B cell (primary cell): ENCODE measurements around the gene GLCE. TPM values are rescaled to one million over a fixed set of nuclear protein-coding genes. Genes with fewer than 3 reads are reported as not detected.

Experiments
- ATAC-seq: fragments of 200-7000 bp; cut with Tn5 transposase; one replicate; pipeline ENCODE4 v1.10.0; 2021; ENCODE audit warnings: low read depth, mild to moderate bottlenecking, moderate number of reproducible peaks, moderate library complexity
- CTCF ChIA-PET: fragments of 350-600 bp; sonication (Branson Sonifier 250); formaldehyde crosslinking; loops from one replicate; lab custom pipeline; 2021; ENCODE audit warnings: antibody characterized with exemption, inconsistent platforms; lab: Charles Lee
- POLR2A ChIA-PET: fragments of 350-600 bp; sonication (Branson Sonifier 250); formaldehyde crosslinking; loops from one replicate; lab custom pipeline; 2021; ENCODE audit warnings: antibody characterized with exemption; lab: Charles Lee
- DNase-seq: peaks from one replicate; pipeline ENCODE4 v3.0.0; 2013
- H2AFZ ChIP-seq: 2 replicates; pipeline ENCODE4 v1.6.1; 2012; ENCODE audit warnings: mild to moderate bottlenecking, low read depth, low read length; ENCODE audit not compliant: insufficient read depth, poor library complexity, severe bottlenecking
- H3K27ac ChIP-seq, 2 donors: 1 replicate in 1 of 2; 2 replicates in 1 of 2; pipeline ENCODE4 v1.5.1; 2012 to 2013; ENCODE audit warnings: low read length in 2 of 2, mild to moderate bottlenecking in 2 of 2, moderate library complexity in 1 of 2
- H3K27me3 ChIP-seq, 4 experiments: fragments of 200-600 bp in 1 of 4; sonication (generic) in 1 of 4; replicated peaks in 1 of 4; 1 replicate in 2 of 4; 2 replicates in 2 of 4; pipeline versions ENCODE4 v1.6.1 to v1.7.0; 2013 to 2016; ENCODE audit warnings: low read length in 3 of 4, mild to moderate bottlenecking in 2 of 4, mixed read lengths in 1 of 4, moderate library complexity in 1 of 4; ENCODE audit not compliant: insufficient read depth in 4 of 4, control insufficient read depth in 3 of 4; ENCODE audit errors: control extremely low read depth in 1 of 4
- H3K36me3 ChIP-seq, 2 experiments: replicated peaks in 1 of 2; 1 replicate in 1 of 2; 2 replicates in 1 of 2; pipeline versions ENCODE4 v1.6.1 to v1.7.1; 2013; ENCODE audit warnings: low read length in 1 of 2; ENCODE audit not compliant: insufficient read depth in 2 of 2, control insufficient read depth in 1 of 2; ENCODE audit errors: control extremely low read depth in 1 of 2, extremely low read depth in 1 of 2
- H3K4me1 ChIP-seq, 2 donors: fragments of 200-600 bp in 1 of 2; sonication (generic) in 1 of 2; 1 replicate in 1 of 2; 2 replicates in 1 of 2; pipeline versions ENCODE4 v1.5.1 to v1.6.1; 2013 to 2017; ENCODE audit warnings: low read length in 2 of 2; ENCODE audit not compliant: control insufficient read depth in 2 of 2, insufficient read depth in 2 of 2
- H3K4me2 ChIP-seq: replicated peaks from 2 replicates; pipeline ENCODE3; 2012; ENCODE audit warnings: mild to moderate bottlenecking, low read depth, low read length; ENCODE audit not compliant: poor library complexity, severe bottlenecking
- H3K4me3 ChIP-seq, 5 experiments: fragments of 200-600 bp in 1 of 5; sonication (generic) in 1 of 5; 1 replicate in 3 of 5; 2 replicates in 2 of 5; pipeline versions ENCODE4 v1.5.1 to v1.7.0; 2011 to 2016; ENCODE audit warnings: low read length in 4 of 5, mild to moderate bottlenecking in 4 of 5, low read depth in 2 of 5, control low read depth in 1 of 5, moderate library complexity in 1 of 5; ENCODE audit not compliant: insufficient read depth in 1 of 5; ENCODE audit errors: control extremely low read depth in 1 of 5, extremely low read depth in 1 of 5
- H3K79me2 ChIP-seq: fragments of 200-600 bp; sonication (generic); one replicate; pipeline ENCODE4 v1.6.0; 2016; ENCODE audit warnings: low read length; ENCODE audit not compliant: control insufficient read depth, insufficient read depth
- H3K9ac ChIP-seq: fragments of 200-600 bp; sonication (generic); 2 replicates; pipeline ENCODE4 v1.6.1; 2017; ENCODE audit warnings: mild to moderate bottlenecking, low read length, moderate library complexity
- H3K9me3 ChIP-seq, 3 donors: one replicate each; pipeline versions ENCODE4 v1.6.1 to v1.7.1; 2013; ENCODE audit warnings: low read length in 2 of 3; ENCODE audit not compliant: control insufficient read depth in 2 of 3, insufficient read depth in 1 of 3; ENCODE audit errors: control extremely low read depth in 1 of 3
- H4K20me1 ChIP-seq: 2 replicates; pipeline ENCODE4 v1.6.0; 2012; ENCODE audit warnings: mild to moderate bottlenecking, low read length; ENCODE audit not compliant: insufficient read depth, control insufficient read depth, poor library complexity, severe bottlenecking
- H3K27ac Mint-ChIP-seq: one replicate; pipeline ENCODE4 v1.8.0; 2021; ENCODE audit warnings: mixed read lengths
- H3K27me3 Mint-ChIP-seq: one replicate; pipeline ENCODE4 v1.8.0; 2021; ENCODE audit warnings: mixed read lengths
- H3K4me1 Mint-ChIP-seq: one replicate; pipeline ENCODE4 v1.8.0; 2021; ENCODE audit warnings: mixed read lengths
- H3K4me3 Mint-ChIP-seq: one replicate; pipeline ENCODE4 v1.8.0; 2021; ENCODE audit warnings: mixed read lengths
- H3K9me3 Mint-ChIP-seq: one replicate; pipeline ENCODE4 v1.8.0; 2022; ENCODE audit warnings: mixed read lengths; ENCODE audit not compliant: insufficient read depth
- CTCF ChIP-seq: fragments of 200-600 bp; IDR thresholded peaks from one replicate; pipeline ENCODE4 v1.8.0; 2022; ENCODE audit warnings: antibody characterized with exemption, mild to moderate bottlenecking
- EZH2 ChIP-seq: IDR thresholded peaks from 2 replicates; pipeline ENCODE4 v1.6.1; 2012; ENCODE audit warnings: borderline replicate concordance, low read depth, mild to moderate bottlenecking, moderate library complexity, low read length; ENCODE audit not compliant: insufficient read depth, poor library complexity, severe bottlenecking
- WGBS: methylation state at CpG from one replicate; pipeline ENCODE4 v1.1.5; 2013; ENCODE audit warnings: missing lambda C conversion rate; ENCODE audit not compliant: insufficient coverage; 5-methylcytosine and 5-hydroxymethylcytosine counted together
- intact Hi-C: fragments of 100-400 bp; cut with micrococcal nuclease; formaldehyde crosslinking; loops from one replicate; pipeline ENCODE4 v1.10.0; 2022
- polyA plus RNA-seq: library from polyadenylated mRNA; depleted of rRNA; stranded (reverse); fragments of >200 nt; gene quantifications from 2 replicates; pipeline ENCODE4 v1.2.3, GENCODE V29; 2012
- total RNA-seq, 2 donors: library from RNA; stranded (reverse); fragments of 120-200 nt in 1 of 2; gene quantifications; 1 replicate in 1 of 2; 2 replicates in 1 of 2; pipeline versions ENCODE4 v1.2.3 to v1.2.4, GENCODE V29; 2013 to 2022

GLCE gene
- total and polyA plus RNA-seq, 2 donors (not counting 1 experiment from before 2014, with no cell fraction given): 3.0 to 5.3 TPM

- Histone ChIP-seq H2AFZ (no peak overlapping the region), H3K4me1 (no peaks in the 10 kb centered on the region), H3K4me2 (no peak overlapping the region), H3K4me3 (no peak overlapping the region), H3K9ac (no peak overlapping the region), H3K27ac (no peak overlapping the region), H3K79me2 (no peaks in the 10 kb centered on the region), H3K36me3 (no peaks in the 10 kb centered on the region), H3K27me3 (peaks cover 0 to 27% (median 20%) of the 10 kb centered on the region in 4 experiments), H4K20me1 (no peaks in the 10 kb centered on the region), H3K9me3 (no peaks in the 10 kb centered on the region)
- no peaks in the 10 kb centered on the region for H3K4me1 Mint-ChIP-seq
- no peak for DNase-seq
- H3K9me3 Mint-ChIP-seq: no peaks in the 10 kb centered on the region
- H3K27me3 Mint-ChIP-seq: peaks cover 75% of the 10 kb centered on the region
- POLR2A ChIA-PET: no interaction called here
- H3K27ac Mint-ChIP-seq: no peak overlapping the region
- WGBS: 88% methylated on average over 3 of the region's 3 CpGs
- H3K4me3 Mint-ChIP-seq: no peak overlapping the region
- CTCF ChIA-PET: no interaction called here
- no peak for TF ChIP-seq EZH2
- TF ChIP-seq CTCF: no peak
- intact Hi-C loops: no loop called here
- no peak for ATAC-seq
Observed at GRCh38 chr15:69150336-69150735, 10.1 kb upstream of the GLCE start.

GRCh38 chr15:69150841-69151240, 9.6 kb upstream of the GLCE start:
- no peak for ATAC-seq
- intact Hi-C loops: no loop called here
- Mint-ChIP-seq H3K27ac (no peak overlapping the region), H3K4me1 (no peaks in the 10 kb centered on the region), H3K27me3 (peaks cover 75% of the 10 kb centered on the region), H3K9me3 (no peaks in the 10 kb centered on the region), H3K4me3 (no peak overlapping the region)
- H3K27me3 ChIP-seq: peaks cover 0 to 26% (median 20%) of the 10 kb centered on the region in 4 experiments
- no peaks in the 10 kb centered on the region for H3K36me3 ChIP-seq
- POLR2A ChIA-PET: no interaction called here
- CTCF ChIA-PET: no interaction called here
- H3K27ac ChIP-seq: no peak overlapping the region
- no peak overlapping the region for H3K4me3 ChIP-seq
- H3K9me3 ChIP-seq: no peaks in the 10 kb centered on the region
- TF ChIP-seq EZH2: no peak
- no peaks in the 10 kb centered on the region for H3K4me1 ChIP-seq
- no peaks in the 10 kb centered on the region for H4K20me1 ChIP-seq
- no peak overlapping the region for H3K9ac ChIP-seq
- no peak overlapping the region for H2AFZ ChIP-seq
- H3K4me2 ChIP-seq: no peak overlapping the region
- H3K79me2 ChIP-seq: no peaks in the 10 kb centered on the region
- no peak for DNase-seq
- no CpG with 5 or more reads among the region's 2 CpGs for WGBS
